GM18861 (cell line): ENCODE results near the gene GGA2.
"Not testable (repeated sequence)": the region's sequence is repeated elsewhere in the genome, so short reads cannot be mapped to it uniquely, and the experiment has no call there.

Experiments used
- ATAC-seq: cut with Tn5 transposase; IDR thresholded peaks from one replicate; pipeline ENCODE4 v1.9.1; 2021; ENCODE audit not compliant: unreplicated experiment

Gene GGA2

GRCh38 chr16:23478566-23478965 is 31.7 kb downstream of the GGA2 start:
- ATAC-seq = no peak

GRCh38 chr16:23476289-23476688 is 34.0 kb downstream of the GGA2 start:
- ATAC-seq = no peak

DNA sequence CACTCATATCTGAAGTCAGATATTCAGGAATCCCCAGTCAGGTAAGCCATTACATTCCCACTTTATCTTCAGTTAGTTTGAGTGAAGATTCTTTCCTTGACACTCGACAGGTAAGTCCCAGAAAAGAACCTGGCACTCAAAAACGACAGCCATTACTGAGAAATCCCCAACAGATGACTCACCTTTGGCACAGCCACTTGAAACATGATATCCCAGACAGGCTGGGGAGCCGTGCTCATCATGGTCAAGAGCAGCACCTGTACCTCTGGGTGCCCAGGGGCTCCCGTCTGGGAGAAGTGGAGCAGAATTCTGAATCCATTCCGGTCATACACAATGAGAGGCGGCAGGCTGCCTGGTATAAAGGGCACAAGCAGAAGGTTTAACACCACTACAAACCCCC is 40.5 kb downstream of the GGA2 start:
- no peak for ATAC-seq

GRCh38 chr16:23466162-23466885 is 44.0 kb downstream of the GGA2 start:
- ATAC-seq = no peak

DNA sequence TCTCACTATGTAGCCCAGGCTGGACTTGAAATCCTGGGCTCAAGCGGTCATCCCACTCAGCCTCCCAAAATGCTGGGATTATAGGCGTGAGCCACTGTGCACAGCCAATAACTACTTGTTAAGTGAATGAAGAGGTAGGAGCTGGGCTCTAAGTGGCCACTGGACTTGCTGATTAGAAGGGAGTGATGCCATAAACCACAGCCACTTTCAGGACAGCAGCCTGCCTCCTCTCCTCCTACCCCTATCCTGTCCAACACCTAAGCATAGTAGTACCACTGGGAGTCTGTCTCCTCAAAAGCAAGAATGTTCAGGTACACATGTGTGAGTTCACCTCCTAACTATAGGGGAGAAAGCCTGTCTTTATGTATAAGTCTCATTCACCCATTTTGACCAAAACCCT is 45.1 kb downstream of the GGA2 start:
- ATAC-seq = no peak

- ATAC-seq = no peak
Measured at GRCh38 chr16:23464196-23464595, 46.1 kb downstream of the GGA2 start.

- ATAC-seq = not testable (repeated sequence)
Measured at GRCh38 chr16:23462994-23463393, 47.3 kb downstream of the GGA2 start.

DNA sequence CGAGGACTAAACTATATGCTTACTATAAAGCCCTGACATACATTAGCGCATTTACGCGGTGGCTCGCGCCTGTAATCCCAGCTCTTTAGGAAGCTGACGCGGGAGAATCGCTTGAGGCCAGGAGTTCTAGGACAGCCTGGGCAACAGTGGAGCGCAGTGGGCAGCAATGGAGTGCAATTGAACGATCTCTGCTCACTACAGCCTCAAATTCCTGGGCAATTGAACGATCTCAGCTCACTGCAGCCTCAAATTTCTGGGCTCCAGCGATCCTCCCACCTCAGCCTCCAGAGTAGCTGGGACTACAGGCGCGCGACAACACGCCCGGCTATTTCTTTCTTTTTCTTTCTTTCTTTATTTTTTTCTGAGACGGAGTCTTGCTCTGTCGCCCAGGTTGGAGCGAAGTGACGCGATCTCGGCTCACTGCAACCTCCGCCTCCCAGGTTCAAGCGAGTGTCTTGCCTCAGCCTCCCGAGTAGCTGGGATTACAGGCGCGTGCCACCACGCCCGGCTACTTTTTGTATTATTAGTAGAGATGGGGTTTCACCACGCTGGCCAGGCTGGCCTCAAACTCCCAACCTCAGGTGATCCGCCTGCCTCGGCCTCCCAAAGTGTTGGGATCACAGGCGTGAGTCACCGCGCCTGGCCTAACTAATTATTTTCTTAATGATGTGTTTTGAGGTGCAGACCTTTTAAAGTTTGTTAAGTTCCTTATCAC is 56.8 kb downstream of the GGA2 start:
- no peak for ATAC-seq

DNA sequence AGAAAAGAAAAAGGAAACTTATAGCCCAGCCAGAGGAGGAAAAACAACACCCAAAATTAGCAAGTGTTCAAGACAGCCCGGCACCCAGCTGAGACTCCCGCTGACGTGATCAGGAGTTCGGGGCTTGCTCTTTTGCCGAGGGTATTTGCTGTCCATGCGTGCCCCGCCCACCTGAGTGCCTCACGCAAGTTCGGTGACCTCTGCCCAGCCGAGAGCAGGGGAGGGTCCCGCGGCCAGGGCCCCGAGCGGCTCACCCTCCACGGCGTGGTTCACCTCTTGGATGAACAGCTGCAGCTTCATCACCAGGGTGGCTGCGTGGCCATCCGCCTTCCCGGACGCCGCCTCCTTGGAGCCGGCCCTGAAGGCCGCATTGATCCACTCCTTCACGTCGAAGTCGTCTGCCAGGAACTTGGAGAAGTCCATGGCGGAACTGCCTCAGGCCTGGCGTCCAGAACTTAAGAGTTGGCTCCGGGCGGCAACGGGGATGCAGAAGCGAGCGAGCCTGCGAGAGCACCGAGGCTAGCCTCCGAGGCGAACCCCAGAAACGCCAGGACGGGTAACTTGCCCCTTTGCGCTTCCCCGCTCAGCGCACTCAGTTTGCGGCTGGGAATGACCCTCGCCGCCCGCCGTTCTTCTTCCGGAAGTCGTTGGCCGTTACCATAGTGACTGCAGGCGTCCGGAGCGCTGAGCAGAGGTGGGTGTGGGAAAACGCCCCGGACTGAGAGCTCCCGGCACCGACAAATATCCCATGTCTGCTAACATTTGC is 57.5 kb downstream of the GGA2 start, which contains the start of gene COG7:
Gene COG7, minus strand, starts transcription at position 618 of the 766 bp plus-strand sequence. Its CDS starts 195 bp downstream, at position 423.
- ATAC-seq = peak; percentile 76

DNA sequence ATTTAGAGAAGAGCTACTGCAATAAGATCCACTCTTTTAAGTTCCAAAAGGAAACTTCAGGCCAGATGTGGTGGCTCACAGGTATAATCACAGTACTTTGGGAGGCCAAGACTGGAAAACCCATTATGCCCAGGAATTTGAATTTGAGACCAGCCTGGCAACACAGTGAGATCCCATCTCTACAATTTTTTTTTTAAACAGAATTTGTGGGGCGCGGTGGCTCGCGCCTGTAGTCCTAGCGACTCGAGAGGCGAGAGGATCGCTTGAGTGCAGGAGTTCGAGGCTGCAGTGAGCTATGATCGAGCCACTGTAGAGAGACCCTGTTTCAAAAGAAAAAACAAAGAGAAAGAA is 58.1 kb downstream of the GGA2 start:
- ATAC-seq = no peak

GRCh38 chr16:23448392-23448791 is 61.9 kb downstream of the GGA2 start:
- no peak for ATAC-seq

DNA sequence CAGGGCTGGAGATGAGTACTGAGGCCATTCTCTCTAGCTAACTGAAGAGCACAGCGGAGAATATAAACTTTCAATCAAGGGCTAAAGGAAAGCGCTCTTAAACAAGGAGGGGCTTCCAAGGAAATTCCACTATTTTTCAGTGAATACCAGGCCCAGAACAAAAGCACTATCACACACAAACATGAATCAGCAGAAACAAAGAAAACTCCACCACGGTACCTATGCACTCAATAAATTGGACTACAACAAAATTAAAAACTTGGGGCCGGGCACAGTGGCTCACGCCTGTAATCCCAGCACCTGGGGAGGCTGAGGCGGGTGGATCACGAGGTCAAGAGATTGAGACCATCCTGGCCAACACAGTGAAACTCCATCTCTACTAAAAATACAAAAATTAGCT is 72.8 kb downstream of the GGA2 start:
- ATAC-seq = not testable (repeated sequence)

GRCh38 chr16:23436951-23437350 is 73.3 kb downstream of the GGA2 start:
- ATAC-seq = no peak

DNA sequence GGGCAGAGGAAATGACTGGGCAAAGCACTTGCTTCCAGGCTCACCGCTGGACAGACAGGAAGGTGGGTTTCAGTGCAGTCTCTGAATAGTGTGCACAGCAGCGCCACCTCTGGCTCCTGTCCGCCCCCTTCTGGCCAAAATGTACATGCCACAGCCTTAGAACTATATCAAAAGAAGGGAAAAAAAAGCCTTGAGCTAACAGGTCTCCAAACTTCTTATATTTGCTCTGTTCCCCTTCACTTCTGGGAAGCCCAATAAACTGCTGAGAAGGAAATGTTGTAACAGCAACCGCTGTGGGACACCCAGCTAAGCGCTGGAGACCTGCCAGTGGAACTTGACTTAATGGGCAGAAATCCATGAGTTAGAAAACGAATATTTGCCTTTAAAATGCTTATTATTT is 74.8 kb downstream of the GGA2 start:
- ATAC-seq = no peak

DNA sequence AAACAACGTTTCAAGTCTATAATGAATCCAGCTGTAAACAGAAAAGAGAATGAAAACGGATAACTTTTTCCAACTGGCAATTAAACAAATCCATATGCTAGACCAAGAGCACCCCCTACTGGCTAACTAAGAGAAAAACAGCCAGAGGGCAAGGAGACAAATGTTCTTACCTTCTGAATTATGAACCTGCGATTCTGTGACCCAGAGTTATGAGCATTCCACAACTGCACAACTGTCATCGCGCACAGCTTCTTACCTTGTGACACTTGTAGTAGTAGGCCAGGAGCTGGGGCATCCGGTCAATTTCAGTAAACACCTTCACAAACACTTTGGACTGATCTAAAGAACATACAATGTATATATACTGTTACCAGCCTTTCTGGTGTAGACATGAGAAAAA is 75.9 kb downstream of the GGA2 start:
- no peak for ATAC-seq

- no peak for ATAC-seq
Measured at GRCh38 chr16:23433261-23433920, 76.9 kb downstream of the GGA2 start.

DNA sequence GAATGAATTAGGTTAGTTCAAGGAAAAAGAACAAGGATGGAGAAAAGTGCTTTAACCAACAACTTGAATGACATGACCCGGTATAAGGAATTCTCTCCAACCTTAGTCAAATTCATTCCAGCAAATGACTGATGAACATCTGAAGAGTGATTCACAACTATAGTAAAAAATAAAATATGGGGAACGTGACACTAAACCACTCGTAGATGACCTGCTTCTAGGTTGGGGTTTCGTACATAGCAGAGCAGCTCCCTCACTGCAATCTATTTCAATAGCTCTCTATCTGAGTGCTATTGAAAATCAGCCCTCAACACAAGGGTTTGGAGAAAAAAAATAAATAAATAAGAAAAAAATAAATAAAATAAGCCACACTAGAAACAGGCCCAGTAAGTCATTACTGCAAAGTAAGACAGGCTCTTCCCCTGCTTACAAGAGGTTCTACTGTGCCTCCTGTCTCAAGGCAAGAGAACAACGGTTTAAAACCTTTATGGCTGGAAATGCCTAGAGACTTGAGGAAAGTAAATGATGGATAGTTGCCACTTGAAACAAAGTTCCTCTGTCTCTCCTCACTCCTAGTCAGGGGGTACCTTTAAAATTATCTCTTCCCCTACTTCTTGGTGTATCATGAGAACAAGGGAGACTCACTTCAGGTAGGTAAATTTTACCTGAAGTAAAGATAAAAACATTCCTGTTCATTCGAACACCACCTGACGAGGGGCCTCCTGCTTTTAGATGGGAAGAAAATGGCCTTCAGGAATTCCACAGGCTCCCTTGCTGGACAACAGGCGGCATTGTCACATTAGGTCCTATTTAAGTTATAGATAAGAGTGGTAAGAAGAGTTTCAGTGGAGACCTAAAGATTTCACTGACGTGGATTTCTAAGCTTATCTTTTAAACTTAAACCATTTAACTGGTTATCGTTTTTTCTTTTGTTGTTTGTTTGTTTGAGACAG is 77.8 kb downstream of the GGA2 start:
- ATAC-seq = no peak

DNA sequence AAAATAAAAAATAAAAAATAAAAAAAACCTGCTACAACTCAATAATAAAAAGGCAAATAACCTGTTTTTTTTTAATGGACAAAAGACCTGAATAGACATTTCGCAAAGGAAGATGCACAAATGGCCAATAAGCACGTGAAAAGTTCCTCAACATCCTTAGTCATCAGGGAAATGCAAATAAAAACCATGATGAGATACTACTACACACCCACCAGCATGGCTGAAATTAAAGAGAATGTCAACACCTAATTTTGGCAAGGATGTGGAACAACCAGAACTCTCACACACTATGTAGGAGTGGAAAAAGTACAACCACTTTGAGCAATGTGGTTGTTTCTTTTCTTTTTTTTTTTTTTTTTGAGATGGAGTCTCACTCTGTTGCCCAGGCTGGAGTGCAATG is 81.9 kb downstream of the GGA2 start:
- no peak for ATAC-seq

- ATAC-seq = no peak
Measured at GRCh38 chr16:23424292-23424958, 85.9 kb downstream of the GGA2 start.
